Fibroblast of mammary gland (primary cell): Measurements from ENCODE around the gene STK17A.

ENCODE experiments used
- DNase-seq: peaks from one replicate; pipeline ENCODE4 v3.0.0-alpha.2; 2010; ENCODE audit warnings: low read depth
- H3K4me3 ChIP-seq: 2 replicates; pipeline ENCODE4 v1.5.1; 2011; ENCODE audit warnings: low read depth, mild to moderate bottlenecking, low read length, moderate library complexity; ENCODE audit not compliant: control insufficient read depth
- CTCF ChIP-seq: conservative IDR thresholded peaks from 2 replicates; pipeline ENCODE4 v1.5.1; 2011; ENCODE audit warnings: low read depth, low read length, inconsistent platforms; ENCODE audit not compliant: control insufficient read depth, insufficient read depth

STK17A gene

DNA sequence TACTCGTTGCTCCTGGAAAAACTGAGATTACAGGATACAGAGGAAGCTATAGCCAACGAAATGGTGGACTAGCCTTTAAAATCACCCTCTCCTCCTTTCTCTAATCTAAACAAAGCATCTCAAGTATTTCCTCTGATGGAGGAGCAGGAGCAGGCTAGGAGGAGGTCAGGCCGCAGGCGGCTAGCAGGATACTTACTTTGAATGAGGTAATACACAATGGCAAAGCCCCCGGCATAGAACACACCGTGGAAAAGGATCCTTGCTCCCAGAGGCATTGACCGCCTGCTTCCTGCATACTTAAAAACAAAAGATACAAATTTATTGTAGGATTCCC lies 64.4 kb downstream of the STK17A start:
- DNase-seq = peak; percentile 60
- TF ChIP-seq CTCF = no peak
- H3K4me3 ChIP-seq = peak overlapping the region; percentile 7

GRCh38 chr7:43647673-43648472 lies 65.0 kb downstream of the STK17A start:
- H3K4me3 ChIP-seq = peak overlapping the region; percentile 7
- no peak for TF ChIP-seq CTCF
- peak; percentile 100 for DNase-seq

- H3K4me3 ChIP-seq = no peak overlapping the region
- TF ChIP-seq CTCF = no peak
- peak; percentile 84 for DNase-seq
These were observed 65.8 kb downstream of the STK17A start for GRCh38 chr7:43648473-43649406.

DNA sequence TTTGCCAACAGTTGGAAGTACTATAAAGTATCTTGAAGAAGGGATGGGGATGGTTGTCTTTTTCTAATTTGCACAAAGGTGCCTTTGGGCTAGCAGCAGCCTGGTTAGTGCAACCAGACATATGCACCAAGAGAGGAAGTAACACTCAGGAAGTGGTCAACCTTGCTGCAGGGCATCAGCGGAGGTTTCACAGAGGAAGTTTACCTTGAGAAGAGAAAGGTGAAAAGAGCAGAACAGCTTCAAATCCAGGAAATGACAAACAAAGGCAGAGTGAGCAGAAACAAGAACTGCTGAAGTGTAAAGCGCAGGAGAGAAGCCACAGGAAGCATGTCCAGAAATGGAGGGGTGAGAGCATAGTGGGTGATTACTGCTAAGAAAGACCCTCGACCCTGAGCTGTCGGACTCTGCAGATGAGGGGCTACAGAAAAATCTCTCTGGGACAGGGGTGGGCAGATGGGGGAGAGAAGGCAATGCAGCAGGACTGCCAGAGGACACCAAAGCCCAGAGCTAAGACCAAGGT lies 66.9 kb downstream of the STK17A start:
- no peak overlapping the region for H3K4me3 ChIP-seq
- TF ChIP-seq CTCF = no peak
- no peak for DNase-seq

- peak; percentile 69 for DNase-seq
- TF ChIP-seq CTCF = no peak
- H3K4me3 ChIP-seq = no peak overlapping the region
These were observed 67.6 kb downstream of the STK17A start for GRCh38 chr7:43650457-43651052.

DNA sequence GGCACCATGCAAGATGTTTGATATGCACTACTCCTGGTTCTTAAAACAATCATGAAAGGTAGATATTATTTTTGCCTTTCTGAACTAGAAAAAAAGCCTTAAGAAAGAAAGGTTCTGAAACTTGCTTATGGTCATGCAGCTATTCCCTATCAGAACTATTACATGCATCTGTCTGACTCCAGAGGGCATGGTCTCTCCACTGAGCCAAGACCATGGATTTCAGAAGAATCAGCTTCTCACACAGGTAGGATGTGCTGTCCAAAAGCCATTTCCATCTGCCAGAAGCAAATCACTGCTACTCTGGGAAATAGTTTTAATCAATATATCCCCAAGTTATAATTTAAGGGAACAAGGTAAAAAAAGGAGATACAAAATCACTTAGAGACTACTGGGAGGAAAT lies 69.5 kb downstream of the STK17A start:
- no peak overlapping the region for H3K4me3 ChIP-seq
- no peak for TF ChIP-seq CTCF
- DNase-seq = no peak
